ENCODE data around the gene OR8A1.

GRCh38 chr11:124618863-124619262 is 49.1 kb downstream of the OR8A1 start:
- TF ChIP-seq POLR2A (IDR thresholded peaks at IDR 0.05; ENCODE audit: low read length) (no peak), GATA1 (IDR thresholded peaks at IDR 0.05; ENCODE audit: low read depth, low read length) (no peak)

Measured in erythroblast (primary cell).